Measurements from ENCODE around the gene CBR1. TPM values are rescaled to one million over a fixed set of nuclear protein-coding genes. Genes with fewer than 3 reads are reported as not detected.

The CBR1 gene
- total RNA-seq, 1 donor from 2014 or later = 111 TPM

DNA sequence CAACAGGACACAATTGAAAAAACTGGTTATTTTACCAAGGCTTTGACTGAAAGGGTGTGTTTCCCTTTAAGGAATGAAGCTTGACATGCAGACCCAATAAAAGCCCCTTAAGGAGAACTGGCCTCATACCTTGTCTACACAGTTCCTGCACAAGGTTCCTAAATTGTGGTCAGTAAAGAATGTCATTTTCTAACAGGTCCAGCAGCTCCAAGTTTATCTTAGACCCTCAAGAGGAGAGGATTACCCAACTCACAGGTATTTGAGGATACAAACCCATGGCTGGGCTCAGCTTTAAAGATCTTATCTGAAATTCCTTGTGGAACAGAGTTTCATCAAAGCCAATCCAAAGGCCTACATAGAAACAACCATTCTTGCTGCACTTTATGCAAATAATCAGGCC is 33.6 kb downstream of the CBR1 start:
- DNase-seq (ENCODE audit: low read depth) (no peak), FAIRE-seq (no peak)
- no peak for TF ChIP-seq CTCF (IDR thresholded peaks at IDR 0.05; ENCODE audit: insufficient read depth, low read length, severe bottlenecking)
- Histone ChIP-seq H3K4me3 (ENCODE audit: low read depth, low read length) (no peak overlapping the region), H3K27me3 (ENCODE audit: control insufficient read depth, insufficient read depth, low read length) (no peaks in the 10 kb centered on the region), H3K36me3 (ENCODE audit: control insufficient read depth, insufficient read depth, low read length) (no peaks in the 10 kb centered on the region)

DNA sequence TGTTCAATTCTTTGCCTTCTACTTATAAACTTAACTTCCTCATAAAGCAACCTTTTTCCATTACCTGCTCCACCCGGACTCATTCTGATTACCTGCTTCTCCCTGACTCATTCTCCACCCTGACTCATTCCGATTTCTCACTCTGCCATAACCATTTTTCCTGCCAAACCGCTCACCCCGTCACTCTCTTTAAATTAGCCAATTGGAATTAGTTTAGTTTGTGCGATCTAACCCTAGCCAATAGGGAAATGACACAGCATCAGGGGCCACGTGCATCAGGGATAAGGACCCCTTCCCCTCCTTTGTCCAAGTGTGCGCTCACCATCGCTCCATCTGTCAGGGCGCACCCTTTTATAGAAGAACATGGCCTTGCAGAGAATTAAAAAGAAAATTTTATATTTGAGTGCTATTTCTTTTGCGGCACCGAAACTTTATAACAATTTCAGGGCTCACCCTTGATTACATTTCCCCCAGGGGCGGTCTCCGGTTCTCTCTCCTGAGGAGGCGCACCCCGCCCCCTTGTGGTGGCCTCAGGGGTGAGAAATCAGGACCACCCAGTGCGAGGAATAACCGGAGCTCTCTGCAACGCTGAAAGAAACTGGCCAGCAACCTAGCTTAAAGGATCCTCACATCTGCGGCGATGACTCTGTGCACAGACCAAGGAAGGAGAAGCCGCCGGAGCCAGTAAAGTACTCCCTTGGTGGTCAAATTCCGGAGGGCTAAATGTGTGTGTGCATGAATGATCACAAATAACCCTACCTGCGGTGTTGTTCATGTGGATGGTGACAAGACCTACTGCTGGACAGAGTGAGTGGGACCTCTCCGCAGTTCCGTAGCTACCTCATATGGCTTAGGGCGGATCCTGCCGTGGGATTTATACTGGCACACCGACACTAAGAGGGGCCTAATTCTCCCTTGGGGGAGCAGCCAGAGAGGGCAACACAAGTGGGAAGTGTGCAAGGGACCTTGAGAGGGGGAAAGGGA is 34.8 kb downstream of the CBR1 start:
- Histone ChIP-seq H3K4me3 (ENCODE audit: low read depth, low read length) (no peak overlapping the region), H3K27me3 (ENCODE audit: control insufficient read depth, insufficient read depth, low read length) (no peaks in the 10 kb centered on the region), H3K36me3 (ENCODE audit: control insufficient read depth, insufficient read depth, low read length) (no peaks in the 10 kb centered on the region)
- FAIRE-seq = no peak
- no peak for TF ChIP-seq CTCF (IDR thresholded peaks at IDR 0.05; ENCODE audit: insufficient read depth, low read length, severe bottlenecking)
- DNase-seq (ENCODE audit: low read depth) = peak; percentile 76

- no peak for DNase-seq (ENCODE audit: low read depth)
- no peak overlapping the region for H3K4me3 ChIP-seq (ENCODE audit: low read depth, low read length)
- H3K36me3 ChIP-seq (ENCODE audit: control insufficient read depth, insufficient read depth, low read length) = no peaks in the 10 kb centered on the region
- TF ChIP-seq CTCF (IDR thresholded peaks at IDR 0.05; ENCODE audit: insufficient read depth, low read length, severe bottlenecking) = no peak
- H3K27me3 ChIP-seq (ENCODE audit: control insufficient read depth, insufficient read depth, low read length) = no peaks in the 10 kb centered on the region
- no peak for FAIRE-seq
Measured at GRCh38 chr21:36105327-36105842, 35.6 kb downstream of the CBR1 start.

GRCh38 chr21:36109868-36110267 is 40.0 kb downstream of the CBR1 start:
- Histone ChIP-seq H3K36me3 (ENCODE audit: control insufficient read depth, insufficient read depth, low read length) (no peaks in the 10 kb centered on the region), H3K4me3 (ENCODE audit: low read depth, low read length) (no peak overlapping the region), H3K27me3 (ENCODE audit: control insufficient read depth, insufficient read depth, low read length) (no peaks in the 10 kb centered on the region)
- TF ChIP-seq CTCF (IDR thresholded peaks at IDR 0.05; ENCODE audit: insufficient read depth, low read length, severe bottlenecking) = no peak
- DNase-seq (ENCODE audit: low read depth) (no peak), FAIRE-seq (no peak)

DNA sequence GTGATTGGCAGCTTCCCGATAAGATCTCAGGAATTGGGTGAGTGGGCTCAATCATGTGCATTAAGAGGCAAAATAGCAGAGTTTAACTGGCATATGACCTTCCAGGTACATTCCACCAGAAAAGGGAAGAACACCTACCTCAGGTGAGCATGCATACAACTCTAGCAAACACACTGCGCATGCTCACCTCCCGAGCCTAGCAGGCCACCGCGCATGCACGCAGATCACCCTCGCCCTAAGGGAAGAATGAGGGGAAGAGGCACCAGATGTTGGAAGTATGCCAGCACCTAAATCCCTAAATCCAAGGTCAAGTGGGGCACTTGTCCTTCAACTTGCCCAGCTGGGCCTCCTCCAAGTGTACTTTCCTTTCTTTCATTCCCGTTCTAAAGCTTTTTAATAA is 41.4 kb downstream of the CBR1 start:
- FAIRE-seq = no peak
- TF ChIP-seq CTCF (IDR thresholded peaks at IDR 0.05; ENCODE audit: insufficient read depth, low read length, severe bottlenecking) = no peak
- no peaks in the 10 kb centered on the region for H3K36me3 ChIP-seq (ENCODE audit: control insufficient read depth, insufficient read depth, low read length)
- H3K4me3 ChIP-seq (ENCODE audit: low read depth, low read length) = no peak overlapping the region
- no peak for DNase-seq (ENCODE audit: low read depth)
- H3K27me3 ChIP-seq (ENCODE audit: control insufficient read depth, insufficient read depth, low read length) = no peaks in the 10 kb centered on the region

Data from bronchial epithelial cell (primary cell).